Thoracic aorta (tissue), 2 donors: ENCODE measurements around the gene MEG3. TPM values are rescaled to one million over a fixed set of nuclear protein-coding genes. Genes with fewer than 3 reads are reported as not detected.

Source experiments
- ATAC-seq: fragments of 150-250 bp; one replicate; pipeline ENCODE4 v1.8.0; 2017; ENCODE audit warnings: low read depth; ENCODE audit not compliant: insufficient number of reproducible peaks, low FRiP score
- DNase-seq: peaks from one replicate; pipeline ENCODE4 v3.0.0-alpha.2; 2020; ENCODE audit warnings: low spot score
- H3K27ac ChIP-seq, 2 donors: fragments of 200-600 bp; sonication (generic); 1 replicate in 1 of 2; 2 replicates in 1 of 2; pipeline ENCODE4 v1.5.1; 2016; ENCODE audit warnings: mild to moderate bottlenecking in 2 of 2, moderate library complexity in 2 of 2
- H3K27me3 ChIP-seq: fragments of 200-600 bp; sonication (generic); replicated peaks from 2 replicates; pipeline ENCODE4 v1.6.0; 2016; ENCODE audit warnings: mild to moderate bottlenecking; ENCODE audit not compliant: insufficient read depth
- H3K36me3 ChIP-seq: fragments of 200-600 bp; sonication (generic); one replicate; pipeline ENCODE4 v1.5.1; 2016
- H3K4me1 ChIP-seq, 2 donors: fragments of 200-600 bp; sonication (generic); 1 replicate in 1 of 2; 2 replicates in 1 of 2; pipeline versions ENCODE4 v1.5.1 to v1.6.0; 2016; ENCODE audit warnings: low read depth in 2 of 2, mild to moderate bottlenecking in 1 of 2; ENCODE audit not compliant: control insufficient read depth in 1 of 2
- H3K4me3 ChIP-seq: fragments of 200-600 bp; sonication (generic); 2 replicates; pipeline ENCODE4 v1.5.1; 2016; ENCODE audit warnings: mild to moderate bottlenecking
- H3K9me3 ChIP-seq: fragments of 200-600 bp; sonication (generic); 2 replicates; pipeline ENCODE4 v1.5.1; 2016
- total RNA-seq, 2 donors: library from RNA; depleted of rRNA; stranded (reverse); fragments of >200 nt; gene quantifications; one replicate each; pipeline versions ENCODE4 v1.1.0 to v1.2.3, GENCODE V29; 2016
- TF ChIP-seq, protein P1 (sequence below): fragments of 200-600 bp; sonication (generic); IDR thresholded peaks from one replicate; pipeline ENCODE4 v1.5.1; 2019; ENCODE audit warnings: antibody characterized with exemption

Gene MEG3
- total RNA-seq, 2 donors from 2014 or later: 127 to 153 TPM

GRCh38 chr14:100851586-100851916 lies 25.6 kb downstream of the MEG3 start:
- Histone ChIP-seq H3K36me3 (no peaks in the 10 kb centered on the region), H3K4me1 (no peaks in the 10 kb centered on the region), H3K9me3 (no peaks in the 10 kb centered on the region), H3K4me3 (no peak overlapping the region), H3K27ac (no peak overlapping the region), H3K27me3 (no peaks in the 10 kb centered on the region)
- ATAC-seq: no peak
- TF ChIP-seq, protein P1, sequence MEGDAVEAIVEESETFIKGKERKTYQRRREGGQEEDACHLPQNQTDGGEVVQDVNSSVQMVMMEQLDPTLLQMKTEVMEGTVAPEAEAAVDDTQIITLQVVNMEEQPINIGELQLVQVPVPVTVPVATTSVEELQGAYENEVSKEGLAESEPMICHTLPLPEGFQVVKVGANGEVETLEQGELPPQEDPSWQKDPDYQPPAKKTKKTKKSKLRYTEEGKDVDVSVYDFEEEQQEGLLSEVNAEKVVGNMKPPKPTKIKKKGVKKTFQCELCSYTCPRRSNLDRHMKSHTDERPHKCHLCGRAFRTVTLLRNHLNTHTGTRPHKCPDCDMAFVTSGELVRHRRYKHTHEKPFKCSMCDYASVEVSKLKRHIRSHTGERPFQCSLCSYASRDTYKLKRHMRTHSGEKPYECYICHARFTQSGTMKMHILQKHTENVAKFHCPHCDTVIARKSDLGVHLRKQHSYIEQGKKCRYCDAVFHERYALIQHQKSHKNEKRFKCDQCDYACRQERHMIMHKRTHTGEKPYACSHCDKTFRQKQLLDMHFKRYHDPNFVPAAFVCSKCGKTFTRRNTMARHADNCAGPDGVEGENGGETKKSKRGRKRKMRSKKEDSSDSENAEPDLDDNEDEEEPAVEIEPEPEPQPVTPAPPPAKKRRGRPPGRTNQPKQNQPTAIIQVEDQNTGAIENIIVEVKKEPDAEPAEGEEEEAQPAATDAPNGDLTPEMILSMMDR: no peak
- DNase-seq: no peak

DNA sequence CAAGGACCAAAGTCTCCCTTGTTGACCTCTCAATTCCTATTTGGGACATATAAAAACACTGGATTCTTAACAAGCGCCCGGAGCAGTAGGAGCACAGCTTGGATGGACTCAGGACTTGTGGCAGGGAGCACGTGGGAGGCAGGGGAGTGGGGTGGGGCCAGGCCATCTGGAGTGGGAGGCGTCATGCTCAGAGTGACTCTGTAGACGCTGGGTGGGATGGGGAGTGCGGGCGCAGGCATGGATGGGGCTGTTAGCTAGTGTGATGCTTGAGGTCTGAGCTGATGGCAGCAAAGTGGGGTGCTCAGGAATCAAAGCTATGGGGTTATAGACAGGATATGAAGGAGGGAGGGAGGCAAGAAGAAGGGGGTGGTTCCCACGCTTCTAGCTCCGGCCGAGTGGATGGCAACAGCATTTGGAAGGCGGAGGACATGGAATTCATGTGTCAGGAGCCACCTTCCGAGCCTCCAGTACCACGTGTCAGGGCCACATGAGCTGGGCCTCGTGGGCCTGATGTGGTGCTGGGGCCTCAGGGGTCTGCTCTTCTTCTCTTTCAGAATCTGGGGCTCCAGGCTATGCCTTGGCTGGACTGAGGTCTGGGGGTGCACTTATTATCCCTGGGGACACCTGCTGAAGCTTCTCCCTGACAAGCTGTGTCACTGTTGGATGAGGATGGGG lies 26.2 kb downstream of the MEG3 start:
- H3K36me3 ChIP-seq: no peaks in the 10 kb centered on the region
- DNase-seq (no peak), ATAC-seq (no peak)
- no peak overlapping the region for H3K4me3 ChIP-seq
- H3K9me3 ChIP-seq: no peaks in the 10 kb centered on the region
- H3K4me1 ChIP-seq: no peaks in the 10 kb centered on the region
- no peak overlapping the region for H3K27ac ChIP-seq
- H3K27me3 ChIP-seq: no peaks in the 10 kb centered on the region
- TF ChIP-seq, protein P1: no peak

- no peaks in the 10 kb centered on the region for H3K9me3 ChIP-seq
- H3K27me3 ChIP-seq: no peaks in the 10 kb centered on the region
- DNase-seq: no peak
- no peaks in the 10 kb centered on the region for H3K4me1 ChIP-seq
- no peaks in the 10 kb centered on the region for H3K36me3 ChIP-seq
- no peak overlapping the region for H3K4me3 ChIP-seq
- no peak overlapping the region for H3K27ac ChIP-seq
- no peak for ATAC-seq
- TF ChIP-seq, protein P1: no peak
These were observed 28.5 kb downstream of the MEG3 start for GRCh38 chr14:100854435-100854834.

DNA sequence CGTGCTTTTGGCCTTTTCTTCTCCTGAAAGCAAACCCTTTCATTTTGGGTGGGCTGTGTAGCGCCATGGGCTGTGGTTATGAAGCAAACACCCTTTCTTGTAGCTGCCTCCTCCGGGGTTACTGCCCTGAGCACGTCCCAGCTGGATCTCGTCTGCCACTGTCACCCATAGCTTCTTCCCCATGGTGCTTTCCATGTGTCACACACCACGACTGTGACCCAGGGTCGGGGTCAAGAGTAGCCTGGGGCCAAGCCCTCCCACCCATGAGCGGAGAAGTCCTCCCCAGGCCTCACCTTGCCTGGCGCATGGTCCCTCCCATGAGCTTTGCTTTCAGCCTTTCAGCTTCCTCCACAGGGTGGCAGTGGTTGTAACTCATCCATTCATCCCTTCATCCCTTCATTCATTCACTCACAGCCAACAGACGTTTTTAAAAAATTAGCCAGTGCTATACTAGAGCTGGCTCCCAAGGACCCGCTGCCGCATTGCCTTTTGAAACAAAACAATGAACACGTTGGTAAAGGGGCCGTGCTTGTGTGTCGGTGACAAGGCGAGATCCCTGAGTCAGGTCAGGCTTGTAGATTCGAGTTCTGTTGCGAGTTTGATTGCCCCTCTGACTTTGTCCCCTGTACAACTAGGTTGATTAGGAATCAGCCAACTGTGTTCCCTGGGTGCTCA lies 29.5 kb downstream of the MEG3 start:
- no peaks in the 10 kb centered on the region for H3K9me3 ChIP-seq
- H3K27me3 ChIP-seq: no peaks in the 10 kb centered on the region
- H3K4me3 ChIP-seq: no peak overlapping the region
- TF ChIP-seq, protein P1: no peak
- H3K27ac ChIP-seq: no peak overlapping the region
- no peaks in the 10 kb centered on the region for H3K4me1 ChIP-seq
- ATAC-seq (no peak), DNase-seq (no peak)
- no peaks in the 10 kb centered on the region for H3K36me3 ChIP-seq

DNA sequence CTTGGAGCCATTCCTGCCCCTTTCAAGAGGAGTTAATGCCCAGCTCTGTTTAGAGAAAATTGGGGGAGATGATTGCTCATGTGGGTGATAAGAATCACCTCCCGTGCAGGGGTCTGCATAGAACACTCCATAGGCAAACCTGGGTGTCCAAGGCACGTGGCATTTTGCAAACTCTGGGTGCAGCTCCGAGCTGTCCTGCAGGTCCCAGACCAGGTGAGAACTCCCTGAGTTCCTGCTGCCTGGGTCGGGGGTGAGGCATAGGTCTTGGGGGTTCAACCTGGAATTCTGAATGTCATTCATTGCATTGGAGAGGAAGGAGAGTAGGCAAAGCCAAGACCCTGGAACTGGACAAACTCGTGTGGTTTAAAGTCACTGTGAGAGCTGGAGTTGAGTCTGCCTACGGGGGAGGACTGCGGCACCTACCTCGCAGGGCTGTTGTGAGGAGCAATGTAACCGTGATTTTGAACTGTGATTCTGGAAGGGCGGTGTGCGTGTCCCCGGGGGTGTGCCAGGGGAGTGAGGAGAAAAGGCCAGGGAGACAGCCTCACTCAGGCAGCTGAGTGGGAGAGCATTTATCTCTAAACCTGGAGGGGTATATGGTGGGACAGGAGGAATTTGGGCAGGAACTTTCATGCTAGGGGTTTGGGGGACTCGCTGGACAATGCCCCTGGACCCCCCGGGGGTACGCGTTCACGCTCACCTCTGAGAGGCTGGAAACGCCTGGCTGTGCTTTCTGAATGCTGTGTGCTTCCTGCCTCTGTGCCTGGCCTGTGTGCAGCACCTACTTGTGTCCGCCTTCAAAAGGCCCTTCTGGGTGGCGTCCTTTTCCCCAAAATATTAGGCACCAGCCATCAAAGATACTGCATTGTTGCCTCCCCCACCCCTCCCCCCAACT lies 30.4 kb downstream of the MEG3 start:
- H3K27me3 ChIP-seq: no peaks in the 10 kb centered on the region
- no peak overlapping the region for H3K27ac ChIP-seq
- no peak for DNase-seq
- H3K9me3 ChIP-seq: no peaks in the 10 kb centered on the region
- ATAC-seq: no peak
- no peaks in the 10 kb centered on the region for H3K36me3 ChIP-seq
- TF ChIP-seq, protein P1: no peak
- no peak overlapping the region for H3K4me3 ChIP-seq
- H3K4me1 ChIP-seq: no peaks in the 10 kb centered on the region
